Fibroblast of villous mesenchyme (primary cell): ENCODE data around the gene KCNH6. TPM values are rescaled to one million over a fixed set of nuclear protein-coding genes. Genes with fewer than 3 reads are reported as not detected.

Source experiments
- DNase-seq: peaks from one replicate; pipeline ENCODE4 v3.0.0-alpha.2; 2010; ENCODE audit warnings: low read depth
- H3K4me3 ChIP-seq: 2 replicates; pipeline ENCODE4 v1.5.1; 2011; ENCODE audit warnings: low read depth, mild to moderate bottlenecking, low read length
- total RNA-seq: library from RNA; depleted of rRNA; stranded (reverse); fragments of >200 nt; gene quantifications from 2 replicates; pipeline ENCODE4 v1.2.3, GENCODE V29; 2012
- TF ChIP-seq, protein P1 (sequence below): IDR thresholded peaks from 2 replicates; pipeline ENCODE4 v1.5.1; 2012; ENCODE audit warnings: low read depth, mild to moderate bottlenecking, low read length; ENCODE audit not compliant: insufficient read depth

Gene KCNH6
- total RNA-seq, 1 donor = under 0.01 TPM

- no peak for DNase-seq
- H3K4me3 ChIP-seq = no peak overlapping the region
- TF ChIP-seq, protein P1, sequence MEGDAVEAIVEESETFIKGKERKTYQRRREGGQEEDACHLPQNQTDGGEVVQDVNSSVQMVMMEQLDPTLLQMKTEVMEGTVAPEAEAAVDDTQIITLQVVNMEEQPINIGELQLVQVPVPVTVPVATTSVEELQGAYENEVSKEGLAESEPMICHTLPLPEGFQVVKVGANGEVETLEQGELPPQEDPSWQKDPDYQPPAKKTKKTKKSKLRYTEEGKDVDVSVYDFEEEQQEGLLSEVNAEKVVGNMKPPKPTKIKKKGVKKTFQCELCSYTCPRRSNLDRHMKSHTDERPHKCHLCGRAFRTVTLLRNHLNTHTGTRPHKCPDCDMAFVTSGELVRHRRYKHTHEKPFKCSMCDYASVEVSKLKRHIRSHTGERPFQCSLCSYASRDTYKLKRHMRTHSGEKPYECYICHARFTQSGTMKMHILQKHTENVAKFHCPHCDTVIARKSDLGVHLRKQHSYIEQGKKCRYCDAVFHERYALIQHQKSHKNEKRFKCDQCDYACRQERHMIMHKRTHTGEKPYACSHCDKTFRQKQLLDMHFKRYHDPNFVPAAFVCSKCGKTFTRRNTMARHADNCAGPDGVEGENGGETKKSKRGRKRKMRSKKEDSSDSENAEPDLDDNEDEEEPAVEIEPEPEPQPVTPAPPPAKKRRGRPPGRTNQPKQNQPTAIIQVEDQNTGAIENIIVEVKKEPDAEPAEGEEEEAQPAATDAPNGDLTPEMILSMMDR = no peak
Measured at GRCh38 chr17:63544467-63545301, 21.5 kb downstream of the KCNH6 start.

GRCh38 chr17:63546308-63547082 is 23.3 kb downstream of the KCNH6 start:
- no peak for DNase-seq
- H3K4me3 ChIP-seq = no peak overlapping the region
- TF ChIP-seq, protein P1 = no peak

DNA sequence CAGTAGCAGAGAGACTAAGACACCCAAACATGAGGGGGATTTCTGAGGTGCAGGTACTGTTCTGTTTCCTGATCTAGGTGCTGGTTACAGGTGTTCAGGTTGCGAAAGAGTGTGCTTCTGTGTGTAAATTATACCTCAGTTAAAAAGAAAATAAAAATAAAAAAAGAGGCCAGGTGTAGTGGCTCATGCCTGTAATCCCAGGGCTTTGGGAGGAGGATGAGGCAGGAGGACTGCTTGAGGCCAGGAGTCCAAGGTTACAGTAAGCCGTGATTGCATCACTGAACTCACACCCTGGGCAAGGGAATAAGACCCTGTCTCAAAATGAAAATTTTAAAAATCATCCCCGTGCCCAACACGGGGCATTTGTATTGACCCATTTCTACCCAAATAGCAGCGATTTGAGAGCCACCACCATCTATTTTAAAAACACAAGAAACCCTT is 23.9 kb downstream of the KCNH6 start:
- TF ChIP-seq, protein P1 = no peak
- no peak for DNase-seq
- no peak overlapping the region for H3K4me3 ChIP-seq

GRCh38 chr17:63549289-63549945 is 26.3 kb downstream of the KCNH6 start:
- peak overlapping the region; percentile 64 for H3K4me3 ChIP-seq
- no peak for DNase-seq
- TF ChIP-seq, protein P1 = no peak

GRCh38 chr17:63549946-63550816 is 27.0 kb downstream of the KCNH6 start, which contains the start of gene DCAF7:
DCAF7 (plus strand) TSS chr17:63550477; CDS start chr17:63550678, 201 bp downstream.
- DNase-seq = peak; percentile 100
- peak within 1 kb of the TSS; percentile 97 for H3K4me3 ChIP-seq
- TF ChIP-seq, protein P1 = no peak
